Glutamatergic neuron (in vitro differentiated cells): ENCODE results near the gene YOD1. TPM values are rescaled to one million over a fixed set of nuclear protein-coding genes. Genes with fewer than 3 reads are reported as not detected.

Experiments
- DNase-seq: peaks from one replicate; pipeline ENCODE4 v3.0.0; 2022
- H3K27ac Mint-ChIP-seq: one replicate; pipeline ENCODE4 v1.8.0; 2020; ENCODE audit warnings: mild to moderate bottlenecking, mixed read lengths, inconsistent platforms; ENCODE audit not compliant: unreplicated experiment
- H3K27me3 Mint-ChIP-seq: one replicate; pipeline ENCODE4 v1.8.0; 2020; ENCODE audit warnings: mild to moderate bottlenecking, moderate library complexity, mixed read lengths, inconsistent platforms; ENCODE audit not compliant: unreplicated experiment
- H3K36me3 Mint-ChIP-seq: one replicate; pipeline ENCODE4 v1.8.0; 2020; ENCODE audit warnings: mild to moderate bottlenecking, mixed read lengths, inconsistent platforms; ENCODE audit not compliant: unreplicated experiment
- H3K4me1 Mint-ChIP-seq: one replicate; pipeline ENCODE4 v1.8.0; 2020; ENCODE audit warnings: mild to moderate bottlenecking, low read depth, mixed read lengths, inconsistent platforms; ENCODE audit not compliant: unreplicated experiment
- H3K4me3 Mint-ChIP-seq: one replicate; pipeline ENCODE4 v1.8.0; 2020; ENCODE audit warnings: mild to moderate bottlenecking, mixed read lengths, inconsistent platforms; ENCODE audit not compliant: unreplicated experiment
- H3K9me3 Mint-ChIP-seq: one replicate; pipeline ENCODE4 v1.8.0; 2020; ENCODE audit warnings: mild to moderate bottlenecking, moderate library complexity, mixed read lengths, inconsistent platforms; ENCODE audit not compliant: unreplicated experiment
- total RNA-seq: library from RNA; stranded (reverse); fragmentation: NEBNext Ultra II Directional; extraction: Animal tissue kit (Norgen Biotek cat#: 25700); gene quantifications from one replicate; pipeline ENCODE4 v1.2.1, GENCODE V29; 2021; ENCODE audit not compliant: unreplicated experiment
- TF ChIP-seq, protein P1 (sequence below): fragments of 200-600 bp; sonication (generic); IDR thresholded peaks from one replicate; pipeline ENCODE4 v1.5.0; 2021; ENCODE audit not compliant: partially characterized antibody, unreplicated experiment

Gene YOD1
- total RNA-seq, 1 donor from 2014 or later, result 7.9 TPM

DNA sequence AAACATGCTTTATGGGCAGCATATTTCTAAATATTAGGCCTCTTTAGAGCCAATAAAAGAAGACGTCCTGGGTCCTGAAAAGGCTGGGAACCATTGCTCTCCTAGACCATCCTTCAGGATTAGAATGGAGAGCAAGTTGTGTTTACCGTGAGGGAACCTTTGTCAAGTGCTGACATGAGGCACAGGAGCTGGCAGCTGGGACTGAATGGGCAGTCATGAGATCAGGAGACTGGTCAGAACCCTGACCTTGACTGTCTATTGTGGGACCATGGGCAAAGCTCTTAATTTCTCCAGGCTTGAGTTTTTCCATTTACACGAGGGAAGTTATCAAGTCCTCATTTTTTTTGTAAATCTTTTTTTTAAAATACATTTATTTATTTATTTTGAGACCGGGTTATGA lies 7.2 kb upstream of the YOD1 start:
- H3K27ac Mint-ChIP-seq, result no peak overlapping the region
- no peak overlapping the region for H3K4me3 Mint-ChIP-seq
- DNase-seq, result no peak
- TF ChIP-seq, protein P1, sequence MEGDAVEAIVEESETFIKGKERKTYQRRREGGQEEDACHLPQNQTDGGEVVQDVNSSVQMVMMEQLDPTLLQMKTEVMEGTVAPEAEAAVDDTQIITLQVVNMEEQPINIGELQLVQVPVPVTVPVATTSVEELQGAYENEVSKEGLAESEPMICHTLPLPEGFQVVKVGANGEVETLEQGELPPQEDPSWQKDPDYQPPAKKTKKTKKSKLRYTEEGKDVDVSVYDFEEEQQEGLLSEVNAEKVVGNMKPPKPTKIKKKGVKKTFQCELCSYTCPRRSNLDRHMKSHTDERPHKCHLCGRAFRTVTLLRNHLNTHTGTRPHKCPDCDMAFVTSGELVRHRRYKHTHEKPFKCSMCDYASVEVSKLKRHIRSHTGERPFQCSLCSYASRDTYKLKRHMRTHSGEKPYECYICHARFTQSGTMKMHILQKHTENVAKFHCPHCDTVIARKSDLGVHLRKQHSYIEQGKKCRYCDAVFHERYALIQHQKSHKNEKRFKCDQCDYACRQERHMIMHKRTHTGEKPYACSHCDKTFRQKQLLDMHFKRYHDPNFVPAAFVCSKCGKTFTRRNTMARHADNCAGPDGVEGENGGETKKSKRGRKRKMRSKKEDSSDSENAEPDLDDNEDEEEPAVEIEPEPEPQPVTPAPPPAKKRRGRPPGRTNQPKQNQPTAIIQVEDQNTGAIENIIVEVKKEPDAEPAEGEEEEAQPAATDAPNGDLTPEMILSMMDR, result no peak
- no peaks in the 10 kb centered on the region for H3K36me3 Mint-ChIP-seq
- H3K9me3 Mint-ChIP-seq, result no peaks in the 10 kb centered on the region
- H3K27me3 Mint-ChIP-seq, result no peaks in the 10 kb centered on the region
- H3K4me1 Mint-ChIP-seq, result peaks cover 8% of the 10 kb centered on the region

DNA sequence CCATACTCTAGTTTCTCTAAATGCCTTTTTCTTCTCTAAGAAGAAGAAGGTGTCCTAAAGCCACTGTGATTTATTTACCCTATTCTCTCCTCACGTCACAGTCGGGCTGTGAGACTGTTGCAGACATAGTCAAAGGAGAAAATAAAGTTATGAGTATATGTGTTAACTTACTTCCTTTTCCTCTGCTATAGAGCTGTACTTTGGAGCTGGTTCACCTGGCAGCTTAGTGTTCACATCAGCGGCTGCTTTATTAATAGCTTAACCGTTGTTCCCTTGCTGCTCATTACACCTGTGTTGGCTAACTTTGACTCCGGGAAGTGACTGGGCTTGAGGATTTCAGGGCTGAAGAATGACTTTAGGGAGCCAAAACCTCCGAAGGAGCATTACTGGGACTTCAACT lies 5.7 kb upstream of the YOD1 start:
- no peaks in the 10 kb centered on the region for H3K36me3 Mint-ChIP-seq
- H3K27ac Mint-ChIP-seq, result no peak overlapping the region

DNA sequence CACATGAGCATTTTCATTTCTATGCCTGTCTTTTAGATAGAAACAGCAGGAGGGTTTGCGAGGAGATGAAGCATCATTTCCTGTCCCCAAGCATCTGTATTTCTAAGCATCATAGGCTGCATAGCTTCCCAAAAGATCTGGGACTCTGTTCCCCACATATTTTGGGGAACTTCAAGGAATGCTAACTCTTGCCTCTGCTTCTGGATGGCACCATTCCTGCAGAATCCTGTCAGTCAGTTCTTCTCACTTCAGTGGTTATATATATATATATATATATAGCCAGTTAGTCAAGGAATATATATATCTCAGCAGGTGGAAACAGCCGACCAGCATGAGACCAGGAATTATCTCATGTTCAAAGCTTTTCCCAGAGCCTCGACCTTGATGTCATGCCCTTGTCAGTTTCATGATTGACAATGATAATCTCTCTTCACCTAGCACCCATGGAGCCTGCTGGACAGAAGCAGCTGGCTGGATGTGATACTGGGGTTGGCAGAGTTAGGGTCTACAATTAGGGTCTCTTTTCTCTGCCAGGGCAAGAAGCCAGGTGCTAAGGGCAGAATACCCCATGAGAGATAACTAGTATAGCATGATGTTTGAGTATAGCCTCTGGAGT lies 4.5 kb upstream of the YOD1 start:
- Mint-ChIP-seq H3K27me3 (peaks cover under 1% of the 10 kb centered on the region), H3K9me3 (peaks cover under 1% of the 10 kb centered on the region), H3K27ac (no peak overlapping the region), H3K4me1 (peaks cover 12% of the 10 kb centered on the region), H3K36me3 (no peaks in the 10 kb centered on the region), H3K4me3 (no peak overlapping the region)
- DNase-seq, result no peak
- TF ChIP-seq, protein P1, result no peak

More for the DNA sequence above, 5.7 kb upstream of the YOD1 start:
- TF ChIP-seq, protein P1, result no peak
- Mint-ChIP-seq H3K9me3 (no peaks in the 10 kb centered on the region), H3K4me1 (peaks cover 10% of the 10 kb centered on the region), H3K27me3 (no peaks in the 10 kb centered on the region), H3K4me3 (no peak overlapping the region)
- DNase-seq, result no peak

DNA sequence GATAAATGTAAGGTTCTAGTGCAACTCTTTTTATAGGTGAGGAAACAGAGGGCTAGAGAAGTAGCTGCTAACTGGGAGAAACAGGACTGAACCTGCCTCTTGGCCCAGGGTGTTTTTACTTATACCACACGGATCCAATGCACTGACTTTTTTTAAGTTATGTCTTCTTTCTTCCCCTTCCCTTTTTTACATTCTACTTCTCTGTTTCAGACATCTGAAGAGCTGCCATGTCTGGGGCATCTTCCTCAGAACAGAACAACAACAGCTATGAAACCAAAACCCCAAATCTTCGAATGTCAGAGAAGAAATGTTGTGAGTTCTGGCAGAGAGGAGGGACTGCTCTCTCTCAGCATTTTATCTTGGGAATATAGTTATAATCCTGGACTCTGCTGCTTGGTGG lies 3.5 kb upstream of the YOD1 start:
- Mint-ChIP-seq H3K4me1 (peaks cover 13% of the 10 kb centered on the region), H3K27ac (no peak overlapping the region), H3K36me3 (no peaks in the 10 kb centered on the region), H3K9me3 (peaks cover 4% of the 10 kb centered on the region), H3K4me3 (peak overlapping the region; percentile 37), H3K27me3 (peaks cover 6% of the 10 kb centered on the region)
- TF ChIP-seq, protein P1, result no peak
- DNase-seq, result no peak

- Mint-ChIP-seq H3K4me1 (peaks cover 7% of the 10 kb centered on the region), H3K27ac (peak within 1 kb of the TSS; percentile 66), H3K9me3 (peaks cover 4% of the 10 kb centered on the region), H3K4me3 (peak within 1 kb of the TSS; percentile 100), H3K36me3 (no peaks in the 10 kb centered on the region), H3K27me3 (peaks cover 6% of the 10 kb centered on the region)
- TF ChIP-seq, protein P1, result no peak
- peak; percentile 91 for DNase-seq
Measured at GRCh38 chr1:207052911-207053769, 2.1 kb upstream of the YOD1 start, which contains the start of gene PFKFB2. TSS of gene PFKFB2 (plus strand) at chr1:207053275. CDS start at chr1:207054718, 1,443 bp downstream.
